Epithelial cell of proximal tubule (primary cell): ENCODE measurements around the gene AP1S2. TPM values are rescaled to one million over a fixed set of nuclear protein-coding genes. Genes with fewer than 3 reads are reported as not detected.
A peak's percentile ranks its signal among the peaks of the same experiment; 100 is the strongest.

ENCODE experiments used
- DNase-seq: peaks from one replicate; pipeline ENCODE4 v3.0.0-alpha.2; 2011; ENCODE audit warnings: low read depth
- H3K4me3 ChIP-seq: 2 replicates; pipeline ENCODE4 v1.5.1; 2011; ENCODE audit warnings: low read depth, mild to moderate bottlenecking, low read length
- CTCF ChIP-seq: conservative IDR thresholded peaks from 2 replicates; pipeline ENCODE4 v1.5.1; 2012; ENCODE audit warnings: low read depth, mild to moderate bottlenecking, low read length
- total RNA-seq: library from RNA; depleted of rRNA; stranded (reverse); fragments of >200 nt; gene quantifications from 2 replicates; pipeline ENCODE4 v1.2.3, GENCODE V29; 2015

The AP1S2 gene
- total RNA-seq, 1 donor from 2014 or later = 69.0 TPM

GRCh38 chrX:15813416-15813815, 41.2 kb downstream of the AP1S2 start:
- no peak for TF ChIP-seq CTCF
- DNase-seq = no peak
- no peak overlapping the region for H3K4me3 ChIP-seq

- no peak for TF ChIP-seq CTCF
- no peak for DNase-seq
- no peak overlapping the region for H3K4me3 ChIP-seq
Measured at GRCh38 chrX:15812192-15812938, 42.2 kb downstream of the AP1S2 start.

GRCh38 chrX:15808254-15808653, 46.4 kb downstream of the AP1S2 start:
- TF ChIP-seq CTCF = no peak
- no peak overlapping the region for H3K4me3 ChIP-seq
- no peak for DNase-seq

GRCh38 chrX:15804563-15804962, 50.0 kb downstream of the AP1S2 start:
- H3K4me3 ChIP-seq = no peak overlapping the region
- no peak for DNase-seq
- no peak for TF ChIP-seq CTCF

- H3K4me3 ChIP-seq = no peak overlapping the region
- TF ChIP-seq CTCF = no peak
- no peak for DNase-seq
Measured at GRCh38 chrX:15797707-15798106, 56.9 kb downstream of the AP1S2 start.

- DNase-seq = no peak
- TF ChIP-seq CTCF = no peak
- H3K4me3 ChIP-seq = peak overlapping the region; percentile 80
Measured at GRCh38 chrX:15790769-15791290, 63.8 kb downstream of the AP1S2 start.
